DOHH2 (cell line): ENCODE results near the gene NMUR1.

Experiments
- H3F3A ChIP-seq: fragments of 200-600 bp; sonication (generic), shearing (Covaris generic); 2 replicates; pipeline ENCODE4 v1.6.0; 2016; ENCODE audit warnings: antibody characterized with exemption, mild to moderate bottlenecking; ENCODE audit not compliant: control insufficient read depth, insufficient read depth
- H3K27ac ChIP-seq: fragments of 200-600 bp; sonication (generic); 2 replicates; pipeline ENCODE4 v1.5.1; 2014; ENCODE audit warnings: low read depth, mild to moderate bottlenecking, low read length, moderate library complexity
- H3K27me3 ChIP-seq: fragments of 200-600 bp; sonication (generic); 2 replicates; pipeline ENCODE4 v1.6.1; 2014; ENCODE audit warnings: mild to moderate bottlenecking, low read length, mixed read lengths; ENCODE audit not compliant: control insufficient read depth
- H3K36me3 ChIP-seq: fragments of 200-600 bp; sonication (generic); 2 replicates; pipeline ENCODE4 v1.6.1; 2014; ENCODE audit warnings: mild to moderate bottlenecking, low read length, moderate library complexity, mixed read lengths; ENCODE audit not compliant: control insufficient read depth
- H3K4me1 ChIP-seq: fragments of 200-600 bp; sonication (generic); 2 replicates; pipeline ENCODE4 v1.6.1; 2014; ENCODE audit warnings: mild to moderate bottlenecking, low read length, mixed read lengths; ENCODE audit not compliant: control insufficient read depth
- H3K4me2 ChIP-seq: fragments of 200-600 bp; sonication (generic); 2 replicates; pipeline ENCODE4 v1.6.0; 2014; ENCODE audit warnings: mild to moderate bottlenecking, low read length, moderate library complexity
- H3K4me3 ChIP-seq: fragments of 200-600 bp; sonication (generic); 2 replicates; pipeline ENCODE4 v1.5.1; 2014; ENCODE audit warnings: mild to moderate bottlenecking, low read length, mixed read lengths
- H3K79me2 ChIP-seq: fragments of 200-600 bp; sonication (generic); 2 replicates; pipeline ENCODE4 v1.6.1; 2014; ENCODE audit warnings: mild to moderate bottlenecking, low read length, mixed read lengths; ENCODE audit not compliant: control insufficient read depth
- H3K9me2 ChIP-seq: fragments of 200-600 bp; sonication (generic); replicated peaks from 2 replicates; pipeline ENCODE4 v1.6.1; 2014; ENCODE audit warnings: mild to moderate bottlenecking, low read length, mixed read lengths; ENCODE audit not compliant: control insufficient read depth
- H3K9me3 ChIP-seq: fragments of 200-600 bp; sonication (generic); 2 replicates; pipeline ENCODE4 v1.6.1; 2014; ENCODE audit warnings: antibody characterized with exemption, low read length, mixed read lengths; ENCODE audit not compliant: control insufficient read depth, insufficient read depth
- H4K20me1 ChIP-seq: fragments of 200-600 bp; sonication (generic); 2 replicates; pipeline ENCODE4 v1.6.0; 2014; ENCODE audit warnings: low read depth, mild to moderate bottlenecking, antibody characterized with exemption, low read length, moderate library complexity; ENCODE audit not compliant: control insufficient read depth, insufficient read depth
- CTCF ChIP-seq: fragments of 200-600 bp; sonication (generic); IDR thresholded peaks from one replicate; pipeline ENCODE4 v1.5.1; 2014; ENCODE audit warnings: antibody characterized with exemption, mild to moderate bottlenecking, low read depth, low read length; ENCODE audit not compliant: poor library complexity, severe bottlenecking
- EZH2phosphoT487 ChIP-seq: fragments of 200-600 bp; sonication (generic); IDR thresholded peaks from 2 replicates; pipeline ENCODE4 v1.6.1; 2017; ENCODE audit warnings: borderline replicate concordance, mild to moderate bottlenecking, antibody characterized with exemption, low read length, moderate library complexity, mixed read lengths

NMUR1 gene

GRCh38 chr2:231567159-231567558 lies 36.9 kb upstream of the NMUR1 start:
- Histone ChIP-seq H3K9me2 (no peaks in the 10 kb centered on the region), H3K27ac (no peak overlapping the region), H3K9me3 (no peaks in the 10 kb centered on the region), H3K4me1 (peaks cover 8% of the 10 kb centered on the region), H3K36me3 (no peaks in the 10 kb centered on the region), H3K27me3 (no peaks in the 10 kb centered on the region), H3K4me2 (no peak overlapping the region), H3K4me3 (no peak overlapping the region), H3K79me2 (no peaks in the 10 kb centered on the region), H4K20me1 (no peaks in the 10 kb centered on the region), H3F3A (no peaks in the 10 kb centered on the region)
- TF ChIP-seq CTCF, result no peak
- no peak for TF ChIP-seq EZH2phosphoT487

- Histone ChIP-seq H3F3A (no peaks in the 10 kb centered on the region), H3K4me3 (no peak overlapping the region), H3K36me3 (no peaks in the 10 kb centered on the region), H3K9me3 (no peaks in the 10 kb centered on the region), H3K4me2 (no peak overlapping the region), H4K20me1 (no peaks in the 10 kb centered on the region), H3K79me2 (no peaks in the 10 kb centered on the region), H3K27me3 (no peaks in the 10 kb centered on the region), H3K27ac (no peak overlapping the region), H3K9me2 (no peaks in the 10 kb centered on the region), H3K4me1 (peaks cover 8% of the 10 kb centered on the region)
- TF ChIP-seq EZH2phosphoT487, result no peak
- TF ChIP-seq CTCF, result no peak
These were observed 35.8 kb upstream of the NMUR1 start for GRCh38 chr2:231565887-231566594.

- TF ChIP-seq CTCF (peak; percentile 46), EZH2phosphoT487 (no peak)
- no peaks in the 10 kb centered on the region for H3F3A ChIP-seq
- H3K4me1 ChIP-seq, result peaks cover 5% of the 10 kb centered on the region
- H3K27me3 ChIP-seq, result no peaks in the 10 kb centered on the region
- no peaks in the 10 kb centered on the region for H3K79me2 ChIP-seq
- H4K20me1 ChIP-seq, result no peaks in the 10 kb centered on the region
- no peak overlapping the region for H3K4me2 ChIP-seq
- H3K4me3 ChIP-seq, result no peak overlapping the region
- no peaks in the 10 kb centered on the region for H3K36me3 ChIP-seq
- H3K27ac ChIP-seq, result no peak overlapping the region
- no peaks in the 10 kb centered on the region for H3K9me3 ChIP-seq
- no peaks in the 10 kb centered on the region for H3K9me2 ChIP-seq
These were observed 33.2 kb upstream of the NMUR1 start for GRCh38 chr2:231563378-231563961.
